Ovary (tissue), 9 donors: ENCODE measurements around the gene POLN. TPM values are rescaled to one million over a fixed set of nuclear protein-coding genes. Genes with fewer than 3 reads are reported as not detected.

Source experiments
- DNase-seq, 5 donors: peaks; one replicate each; pipeline ENCODE4 v3.0.0-alpha.2; 2019 to 2020
- H3K27ac ChIP-seq, 2 donors: fragments of 200-600 bp; one replicate each; pipeline versions ENCODE4 v1.5.1 to v1.8.0; 2019 to 2022
- H3K27me3 ChIP-seq: fragments of 200-600 bp; one replicate; pipeline ENCODE4 v1.8.0; 2022
- H3K36me3 ChIP-seq: fragments of 200-600 bp; sonication (generic); one replicate; pipeline ENCODE4 v1.5.1; 2019
- H3K4me1 ChIP-seq: one replicate; pipeline ENCODE4 v1.8.1; 2013; ENCODE audit warnings: mild to moderate bottlenecking, moderate library complexity; ENCODE audit not compliant: insufficient read depth
- H3K4me3 ChIP-seq: fragments of 200-600 bp; sonication (generic); one replicate; pipeline ENCODE4 v1.5.1; 2017
- H3K9me3 ChIP-seq, 2 donors: fragments of 200-600 bp in 1 of 2; sonication (generic) in 1 of 2; one replicate each; pipeline versions ENCODE4 v1.5.1 to v1.8.1; 2013 to 2019; ENCODE audit warnings: mild to moderate bottlenecking in 1 of 2, moderate library complexity in 1 of 2
- EP300 ChIP-seq: sonication (generic); formaldehyde crosslinking; IDR thresholded peaks from one replicate; pipeline ENCODE4 v1.6.1; 2017; ENCODE audit warnings: antibody characterized with exemption
- POLR2A ChIP-seq: fragments of 450-650 bp; IDR thresholded peaks from one replicate; pipeline ENCODE4 v1.6.1; 2017; ENCODE audit warnings: antibody characterized with exemption, mild to moderate bottlenecking, moderate library complexity
- WGBS, 3 donors: extraction: QIAGEN DNeasy Blood & Tissue Kit in 1 of 3; methylation state at CpG; one replicate each; pipeline versions ENCODE4 v1.1.5 to v1.1.7; 2013 to 2017; 5-methylcytosine and 5-hydroxymethylcytosine counted together
- intact Hi-C, 4 donors: fragments of 100-400 bp; cut with DNase I; formaldehyde crosslinking; loops; one replicate each; pipeline versions ENCODE4 v1.11.0 to v1.15.1; 2022 to 2023
- polyA plus RNA-seq, 2 donors: library from polyadenylated mRNA; stranded (reverse); fragments of 200-250 nt in 1 of 2; fragments of 350-450 nt in 1 of 2; fragmentation: Illumina TruSeq in 1 of 2; extraction: RNeasy Lipid Tissue Mini Kit (QIAGEN cat#74804) in 1 of 2; gene quantifications; one replicate each; pipeline ENCODE4 v1.2.3, GENCODE V29; 2013 to 2014
- total RNA-seq, 7 donors: library from RNA; depleted of rRNA in 2 of 7; stranded (reverse); fragments of >200 nt in 2 of 7; fragmentation: NEBNext Ultra II Directional in 3 of 7; extraction: Animal tissue kit (Norgen Biotek cat#: 25700) in 3 of 7; gene quantifications; one replicate each; pipeline versions ENCODE4 v1.1.0 to v1.2.4, GENCODE V29; 2016 to 2023
- TF ChIP-seq, protein P1 (sequence below), 3 donors: fragments of 450-650 bp in 2 of 3; fragments of 200-600 bp in 1 of 3; IDR thresholded peaks; one replicate each; pipeline versions ENCODE4 v1.5.1 to v1.8.0; 2016 to 2022; ENCODE audit warnings: antibody characterized with exemption in 3 of 3, mild to moderate bottlenecking in 1 of 3
- donor health status: DM: no; HTN: no; CAD: no; lungs with moderate emphysema.
- donor health status: DM: no; HTN: no; CAD: no.
- donor health status: Bipolar disorder and iron deficiency.
- donor health status: DM: yes; HTN: yes; CAD: no.
- donor health status: DM: no; HTN: no; CAD: no.
- donor health status: DM: yes; HTN: yes; CAD: no.

The POLN gene
- total and polyA plus RNA-seq, 9 donors: 0.95 to 11.4 (median 3.1) TPM

DNA sequence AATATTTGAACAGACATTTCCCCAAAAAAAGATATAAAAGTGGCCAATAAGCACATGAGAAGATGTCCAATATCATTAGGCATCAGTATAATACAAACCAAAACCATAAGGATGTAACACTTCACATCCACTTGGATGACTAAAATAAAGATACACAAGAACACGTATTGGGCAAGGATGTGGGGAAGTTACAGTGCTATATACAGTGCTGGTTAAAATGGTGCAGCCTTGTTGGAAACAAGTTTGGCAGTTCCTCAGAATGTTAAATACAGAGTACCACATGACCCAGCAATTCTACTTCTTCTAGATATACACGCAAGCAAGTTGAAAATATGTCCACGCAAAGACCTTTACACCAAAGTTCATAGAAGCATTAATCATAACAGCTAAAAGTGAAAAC, 58.9 kb downstream of the POLN start:
- peaks cover 0 to 3% of the 10 kb centered on the region in 2 donors for H3K9me3 ChIP-seq
- no peak for DNase-seq
- H3K27ac ChIP-seq: no peak overlapping the region
- no peak for TF ChIP-seq EP300
- TF ChIP-seq POLR2A: no peak
- TF ChIP-seq, protein P1, sequence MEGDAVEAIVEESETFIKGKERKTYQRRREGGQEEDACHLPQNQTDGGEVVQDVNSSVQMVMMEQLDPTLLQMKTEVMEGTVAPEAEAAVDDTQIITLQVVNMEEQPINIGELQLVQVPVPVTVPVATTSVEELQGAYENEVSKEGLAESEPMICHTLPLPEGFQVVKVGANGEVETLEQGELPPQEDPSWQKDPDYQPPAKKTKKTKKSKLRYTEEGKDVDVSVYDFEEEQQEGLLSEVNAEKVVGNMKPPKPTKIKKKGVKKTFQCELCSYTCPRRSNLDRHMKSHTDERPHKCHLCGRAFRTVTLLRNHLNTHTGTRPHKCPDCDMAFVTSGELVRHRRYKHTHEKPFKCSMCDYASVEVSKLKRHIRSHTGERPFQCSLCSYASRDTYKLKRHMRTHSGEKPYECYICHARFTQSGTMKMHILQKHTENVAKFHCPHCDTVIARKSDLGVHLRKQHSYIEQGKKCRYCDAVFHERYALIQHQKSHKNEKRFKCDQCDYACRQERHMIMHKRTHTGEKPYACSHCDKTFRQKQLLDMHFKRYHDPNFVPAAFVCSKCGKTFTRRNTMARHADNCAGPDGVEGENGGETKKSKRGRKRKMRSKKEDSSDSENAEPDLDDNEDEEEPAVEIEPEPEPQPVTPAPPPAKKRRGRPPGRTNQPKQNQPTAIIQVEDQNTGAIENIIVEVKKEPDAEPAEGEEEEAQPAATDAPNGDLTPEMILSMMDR (IDR thresholded peaks at IDR 0.05): no peak
- H3K36me3 ChIP-seq: no peaks in the 10 kb centered on the region
- 92 to 96% (median 92%) methylated on average over 3 of the region's 3 CpGs for WGBS, 3 donors
- no peaks in the 10 kb centered on the region for H3K4me1 ChIP-seq
- no peaks in the 10 kb centered on the region for H3K27me3 ChIP-seq
- intact Hi-C loops: no loop called here
- no peak overlapping the region for H3K4me3 ChIP-seq

DNA sequence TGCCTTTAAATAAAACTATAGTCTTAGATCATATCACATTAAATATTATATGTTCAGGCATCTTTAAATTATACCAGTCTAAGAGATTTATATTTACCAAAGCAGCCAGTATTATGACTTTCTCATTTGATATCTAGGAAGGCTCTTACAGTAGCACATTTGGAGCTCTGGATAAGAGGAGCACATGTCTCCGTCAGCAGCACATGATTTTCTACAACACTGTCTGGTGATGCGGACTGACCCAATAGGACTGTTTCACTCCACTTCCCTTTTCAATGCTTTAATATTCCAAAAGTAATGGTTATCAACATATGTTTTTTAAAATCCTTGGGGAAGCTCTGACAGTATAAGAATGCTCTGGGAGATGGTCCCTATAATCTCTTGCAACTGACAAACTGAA, 61.5 kb downstream of the POLN start:
- Histone ChIP-seq H3K4me3 (no peak overlapping the region), H3K36me3 (no peaks in the 10 kb centered on the region), H3K27ac (no peak overlapping the region), H3K27me3 (no peaks in the 10 kb centered on the region), H3K4me1 (no peaks in the 10 kb centered on the region), H3K9me3 (no peaks in the 10 kb centered on the region)
- no peak for DNase-seq
- intact Hi-C loops: no loop called here
- TF ChIP-seq, protein P1 (IDR thresholded peaks at IDR 0.05): no peak
- WGBS, 3 donors: 51 to 64% (median 54%) methylated on average over 2 of the region's 2 CpGs

DNA sequence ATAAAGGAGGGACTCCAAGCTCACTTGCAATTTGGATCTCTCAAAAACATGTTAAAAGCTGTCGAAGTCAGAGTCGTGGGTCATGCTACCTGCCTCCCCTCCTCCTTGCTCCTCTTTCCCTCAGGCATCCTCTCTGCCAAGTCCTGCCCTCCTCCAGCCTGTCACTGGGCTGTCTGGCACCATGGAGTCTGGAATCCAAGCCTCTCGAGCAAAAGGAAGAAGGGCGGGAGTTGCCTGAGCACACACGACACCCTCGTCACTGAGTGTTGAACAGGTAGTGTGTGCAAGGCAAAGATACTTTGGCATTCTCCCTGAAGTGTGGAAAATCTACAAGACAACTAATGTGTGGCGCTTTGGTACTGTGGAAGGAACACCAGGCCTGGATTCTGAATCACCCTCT, 62.2 kb downstream of the POLN start:
- intact Hi-C loops: no loop called here
- Histone ChIP-seq H3K4me3 (no peak overlapping the region), H3K9me3 (no peaks in the 10 kb centered on the region), H3K4me1 (no peaks in the 10 kb centered on the region), H3K27ac (no peak overlapping the region), H3K36me3 (no peaks in the 10 kb centered on the region), H3K27me3 (no peaks in the 10 kb centered on the region)
- WGBS, 3 donors: 87 to 89% (median 87%) methylated on average over 7 of the region's 7 CpGs
- no peak for DNase-seq
- TF ChIP-seq EP300 (no peak), POLR2A (no peak)
- TF ChIP-seq, protein P1 (IDR thresholded peaks at IDR 0.05): no peak

DNA sequence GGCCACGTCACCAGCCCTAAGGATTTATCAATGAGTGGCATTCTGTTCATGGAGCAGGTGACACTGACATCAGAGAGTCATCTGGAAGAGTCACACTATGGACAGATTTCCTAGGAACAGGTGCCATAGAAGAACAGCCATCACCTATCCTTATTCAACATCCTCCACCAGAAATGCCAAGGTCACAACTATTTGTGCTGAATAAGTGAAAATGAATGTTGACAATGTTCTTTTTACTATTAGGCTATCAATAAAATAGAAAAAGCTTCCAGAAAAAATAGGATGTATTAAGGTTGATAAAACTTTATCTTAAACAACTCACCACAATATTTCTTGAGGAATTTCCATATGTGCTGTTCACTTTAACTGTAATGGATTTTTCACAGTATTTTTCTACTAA, 62.9 kb downstream of the POLN start:
- Histone ChIP-seq H3K9me3 (no peaks in the 10 kb centered on the region), H3K36me3 (no peaks in the 10 kb centered on the region), H3K4me3 (no peak overlapping the region), H3K27me3 (no peaks in the 10 kb centered on the region), H3K4me1 (no peaks in the 10 kb centered on the region), H3K27ac (no peak overlapping the region)
- no peak for DNase-seq
- TF ChIP-seq, protein P1 (IDR thresholded peaks at IDR 0.05): no peak
- TF ChIP-seq EP300: no peak
- no peak for TF ChIP-seq POLR2A
- intact Hi-C loops: no loop called here
- WGBS, 3 donors: 100% methylated on average over 1 of the region's 1 CpG
